Mesothelial cell of epicardium (in vitro differentiated cells): Measurements from ENCODE around the gene SOX5. TPM values are rescaled to one million over a fixed set of nuclear protein-coding genes. Genes with fewer than 3 reads are reported as not detected.
"Not testable (repeated sequence)": the region's sequence is repeated elsewhere in the genome, so short reads cannot be mapped to it uniquely, and the experiment has no call there.

Experiments used
- DNase-seq, 2 experiments: peaks; one replicate each; pipeline ENCODE4 v3.0.0; 2021; ENCODE audit warnings: low spot score in 2 of 2; ENCODE audit not compliant: unreplicated experiment in 2 of 2
- H3K27ac Mint-ChIP-seq: 2 replicates; pipeline ENCODE4 v1.8.0; 2021; ENCODE audit warnings: mixed read lengths
- H3K27me3 Mint-ChIP-seq: 2 replicates; pipeline ENCODE4 v1.8.0; 2021; ENCODE audit warnings: low read depth, mixed read lengths
- H3K36me3 Mint-ChIP-seq: 2 replicates; pipeline ENCODE4 v1.8.0; 2021; ENCODE audit warnings: mixed read lengths
- H3K4me1 Mint-ChIP-seq: 2 replicates; pipeline ENCODE4 v1.8.0; 2021; ENCODE audit warnings: mixed read lengths
- H3K4me3 Mint-ChIP-seq: 2 replicates; pipeline ENCODE4 v1.8.0; 2021; ENCODE audit warnings: mild to moderate bottlenecking, moderate library complexity, mixed read lengths
- H3K9me3 Mint-ChIP-seq: 2 replicates; pipeline ENCODE4 v1.8.0; 2021; ENCODE audit warnings: mixed read lengths
- CTCF ChIP-seq: fragments of 200-600 bp; sonication (generic); IDR thresholded peaks from one replicate; pipeline ENCODE4 v1.5.0; 2021; ENCODE audit warnings: antibody characterized with exemption; ENCODE audit not compliant: unreplicated experiment
- total RNA-seq: library from RNA; stranded (reverse); gene quantifications from 3 replicates; pipeline ENCODE4 v1.2.1, GENCODE V29; 2021

Gene SOX5
- total RNA-seq, 1 donor from 2014 or later: 18.4 TPM

- H3K4me3 Mint-ChIP-seq: no peak overlapping the region
- no peaks in the 10 kb centered on the region for H3K27me3 Mint-ChIP-seq
- H3K27ac Mint-ChIP-seq: no peak overlapping the region
- peaks cover 13% of the 10 kb centered on the region for H3K9me3 Mint-ChIP-seq
- no peak for DNase-seq
- H3K4me1 Mint-ChIP-seq: peaks cover 20% of the 10 kb centered on the region
- peaks cover 10% of the 10 kb centered on the region for H3K36me3 Mint-ChIP-seq
- TF ChIP-seq CTCF: no peak
Observed at GRCh38 chr12:23827353-23827752, 122.1 kb downstream of the SOX5 start.

- H3K4me1 Mint-ChIP-seq: peaks cover 15% of the 10 kb centered on the region
- not testable (repeated sequence) for H3K4me3 Mint-ChIP-seq
Observed at GRCh38 chr12:23825124-23825523, 124.3 kb downstream of the SOX5 start.

GRCh38 chr12:23824358-23824757, 125.1 kb downstream of the SOX5 start:
- no peak overlapping the region for H3K27ac Mint-ChIP-seq

More at GRCh38 chr12:23825124-23825523, 124.3 kb downstream of the SOX5 start:
- H3K9me3 Mint-ChIP-seq: peaks cover 23% of the 10 kb centered on the region
- H3K27ac Mint-ChIP-seq, DNase-seq, H3K36me3 Mint-ChIP-seq, H3K27me3 Mint-ChIP-seq: not testable (repeated sequence)

GRCh38 chr12:23822883-23823282, 126.6 kb downstream of the SOX5 start:
- peaks cover 23% of the 10 kb centered on the region for H3K9me3 Mint-ChIP-seq
- H3K4me1 Mint-ChIP-seq, H3K27me3 Mint-ChIP-seq, H3K4me3 Mint-ChIP-seq, H3K27ac Mint-ChIP-seq, H3K36me3 Mint-ChIP-seq, DNase-seq: not testable (repeated sequence)

More at GRCh38 chr12:23824358-23824757, 125.1 kb downstream of the SOX5 start:
- Mint-ChIP-seq H3K9me3 (peaks cover 23% of the 10 kb centered on the region), H3K4me1 (peaks cover 11% of the 10 kb centered on the region), H3K36me3 (peaks cover 10% of the 10 kb centered on the region), H3K27me3 (no peaks in the 10 kb centered on the region), H3K4me3 (no peak overlapping the region)
- no peak for DNase-seq
- no peak for TF ChIP-seq CTCF

- DNase-seq: no peak
- Mint-ChIP-seq H3K4me3 (no peak overlapping the region), H3K36me3 (no peaks in the 10 kb centered on the region), H3K9me3 (peaks cover 10% of the 10 kb centered on the region), H3K4me1 (peaks cover 10% of the 10 kb centered on the region), H3K27me3 (no peaks in the 10 kb centered on the region), H3K27ac (no peak overlapping the region)
- TF ChIP-seq CTCF: no peak
Observed at GRCh38 chr12:23817345-23817744, 132.1 kb downstream of the SOX5 start.

- DNase-seq: no peak
- Mint-ChIP-seq H3K27ac (no peak overlapping the region), H3K4me1 (peaks cover 10% of the 10 kb centered on the region), H3K4me3 (no peak overlapping the region), H3K27me3 (no peaks in the 10 kb centered on the region), H3K36me3 (no peaks in the 10 kb centered on the region), H3K9me3 (peaks cover 5% of the 10 kb centered on the region)
- no peak for TF ChIP-seq CTCF
Observed at GRCh38 chr12:23816394-23816851, 133.0 kb downstream of the SOX5 start.

- DNase-seq: no peak
- TF ChIP-seq CTCF: no peak
- H3K27ac Mint-ChIP-seq: no peak overlapping the region
- H3K36me3 Mint-ChIP-seq: no peaks in the 10 kb centered on the region
- no peaks in the 10 kb centered on the region for H3K9me3 Mint-ChIP-seq
- no peaks in the 10 kb centered on the region for H3K27me3 Mint-ChIP-seq
- H3K4me3 Mint-ChIP-seq: no peak overlapping the region
- peaks cover 11% of the 10 kb centered on the region for H3K4me1 Mint-ChIP-seq
Observed at GRCh38 chr12:23815810-23816209, 133.7 kb downstream of the SOX5 start.
